EH (cell line): ENCODE results near the gene KLHL14.

Source experiments
- DNase-seq: peaks from one replicate; pipeline ENCODE4 v3.0.0-alpha.2; 2015; ENCODE audit warnings: low read depth

The KLHL14 gene

DNA sequence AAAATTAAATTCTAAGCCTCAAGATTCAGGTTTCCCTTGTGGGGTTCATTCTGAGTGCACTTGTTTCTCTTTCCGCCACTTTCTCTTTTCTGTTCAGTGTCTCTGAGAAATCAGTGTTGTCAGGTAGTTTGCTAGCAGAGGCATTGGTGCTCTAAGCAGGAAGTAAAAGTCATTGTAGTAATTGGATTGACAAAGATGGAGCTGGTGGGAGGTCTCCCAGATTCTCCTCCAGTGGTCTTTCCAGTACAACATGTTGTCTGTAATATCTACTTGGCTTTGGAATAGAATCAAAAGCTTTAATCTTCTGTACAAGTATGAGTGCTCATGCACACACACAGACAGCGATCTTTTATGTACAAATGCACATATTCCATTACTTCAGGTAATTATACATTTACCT lies 135.6 kb downstream of the KLHL14 start:
- DNase-seq: no peak

DNA sequence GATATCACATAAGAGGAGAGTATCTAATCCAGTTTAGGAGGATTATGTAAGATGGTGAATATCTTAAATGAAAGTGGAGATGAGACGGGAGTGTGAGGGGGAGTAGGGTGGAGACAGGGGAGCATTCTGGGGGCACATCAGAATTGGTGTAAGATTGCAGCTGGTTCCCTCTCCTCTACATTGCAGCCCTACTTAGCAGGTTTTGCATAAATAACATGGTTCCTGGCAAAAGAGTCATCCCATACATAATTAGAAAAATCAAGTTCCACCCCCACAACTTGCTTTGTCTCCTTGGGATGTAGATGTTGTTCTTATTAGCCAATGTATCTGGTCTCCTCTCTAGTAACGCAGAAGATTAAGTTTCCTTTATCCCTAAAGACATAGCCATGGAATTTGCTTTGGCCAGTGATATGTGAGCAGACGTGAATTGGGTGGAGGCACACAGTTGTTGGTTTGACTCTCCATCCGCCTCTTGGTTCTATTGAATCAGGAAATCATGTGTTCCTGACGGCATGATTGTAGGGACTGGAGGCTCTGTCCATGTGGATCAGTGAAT lies 137.9 kb downstream of the KLHL14 start:
- no peak for DNase-seq

DNA sequence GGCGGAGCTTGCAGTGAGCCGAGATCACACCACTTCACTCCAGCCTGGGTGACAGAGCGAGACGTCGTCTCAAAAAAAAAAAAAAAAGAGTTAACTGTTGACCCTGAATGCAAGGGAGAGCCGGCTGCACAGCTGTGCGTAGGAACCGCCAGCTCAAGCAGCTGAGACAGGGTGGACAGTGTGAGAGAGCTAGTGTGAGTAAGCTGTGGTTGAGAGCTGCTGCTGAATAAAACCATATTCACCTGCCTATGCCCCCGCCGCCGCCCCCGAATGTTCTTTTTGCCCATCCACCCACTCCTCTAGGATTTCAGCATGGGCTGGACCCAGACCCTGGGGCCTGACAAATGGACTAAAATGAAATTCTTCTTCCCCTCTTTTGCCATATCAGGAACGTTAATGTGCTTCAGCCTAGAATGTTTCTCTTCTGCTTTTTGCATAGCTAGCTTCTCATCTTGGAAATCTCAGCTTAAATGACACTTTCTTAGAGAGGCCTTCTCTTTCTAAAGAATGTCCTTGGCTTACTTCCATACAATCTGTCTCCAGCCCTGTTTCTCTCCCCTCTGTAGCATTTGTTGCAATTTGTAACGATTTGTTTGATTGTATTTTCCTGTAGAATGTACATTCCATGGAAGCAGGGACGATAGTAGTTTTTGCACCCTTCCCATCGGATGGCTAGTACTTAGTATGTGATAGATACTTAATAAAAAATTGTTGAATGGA lies 142.7 kb downstream of the KLHL14 start:
- no peak for DNase-seq

DNA sequence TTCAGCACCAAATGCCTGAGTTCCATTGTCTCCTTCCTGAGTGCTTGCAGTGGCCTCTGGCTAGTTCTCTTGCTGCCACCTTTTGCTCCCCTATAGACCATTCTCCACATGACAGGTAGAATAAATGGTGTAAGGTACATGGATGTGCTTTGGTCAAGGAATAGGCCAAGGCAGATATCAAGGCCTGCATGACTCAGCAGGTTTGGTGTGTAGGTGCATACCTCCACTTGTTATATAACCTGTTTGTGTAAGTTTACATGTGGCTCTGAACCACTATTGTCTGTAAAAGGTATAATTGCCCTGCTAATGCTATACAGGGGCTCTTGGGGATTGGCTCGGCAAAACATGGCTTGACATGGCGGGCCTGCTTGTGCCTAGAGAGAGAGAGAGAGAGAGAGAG lies 143.5 kb downstream of the KLHL14 start:
- DNase-seq: no peak

DNA sequence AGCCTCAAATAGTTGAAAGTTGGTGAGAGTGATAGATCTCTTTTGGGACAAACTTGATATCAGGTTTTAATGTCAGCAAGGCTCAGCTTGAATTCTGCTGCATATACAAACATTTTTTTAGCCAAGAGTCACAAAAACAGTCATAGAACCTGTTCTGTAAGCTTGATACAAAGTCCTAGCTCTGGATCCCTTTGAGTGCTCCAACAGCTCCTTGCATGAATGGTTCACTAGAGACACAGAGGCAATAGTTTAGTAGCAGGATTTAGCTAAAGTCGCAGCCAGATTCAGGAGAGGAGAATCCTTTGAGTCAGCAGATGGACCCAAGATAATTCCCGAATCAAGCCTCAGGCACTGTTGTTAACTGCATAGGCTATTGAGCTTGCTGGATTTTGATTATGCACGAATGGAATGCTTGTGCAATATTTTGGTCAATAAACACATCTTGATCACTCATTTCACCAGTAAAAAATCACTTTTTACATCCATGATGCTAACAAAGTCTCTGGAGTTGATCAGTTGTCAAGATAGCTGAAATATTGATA lies 148.6 kb downstream of the KLHL14 start:
- DNase-seq: no peak

DNA sequence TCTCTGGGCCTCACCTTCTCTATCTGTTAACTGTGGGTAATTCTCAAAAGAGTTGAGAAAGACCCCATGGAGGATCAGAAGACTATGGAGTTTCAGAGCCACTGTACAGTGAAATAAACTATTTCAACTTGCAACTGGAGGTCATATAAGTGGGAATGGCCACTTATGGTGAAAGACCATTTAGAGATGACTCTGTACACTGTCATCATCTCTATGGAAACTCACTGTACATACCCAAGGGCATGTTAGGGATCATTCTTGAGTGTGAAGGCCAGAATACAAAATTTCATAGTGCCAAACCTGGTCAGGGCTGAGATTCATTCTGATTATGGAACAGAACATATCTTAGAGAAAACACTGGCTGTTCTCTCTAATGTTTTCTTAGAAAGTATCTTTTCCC lies 149.3 kb downstream of the KLHL14 start:
- DNase-seq: no peak
